Stimulated activated CD4-positive, alpha-beta T cell treated with anti-CD3 and anti-CD28 coated beads, TNF-alpha, amount 100 ng/mL, for 4 hours (primary cell): ENCODE measurements around the gene THUMPD2.
"Not testable (repeated sequence)": the region's sequence is repeated elsewhere in the genome, so short reads cannot be mapped to it uniquely, and the experiment has no call there.

Experiments
- DNase-seq, 3 experiments: peaks; one replicate each; pipeline ENCODE4 v3.0.0-alpha.2; 2020; ENCODE audit warnings: low read depth in 3 of 3

Gene THUMPD2

GRCh38 chr2:39757156-39757555, 21.9 kb downstream of the THUMPD2 start:
- no peak for DNase-seq

- no peak for DNase-seq
These were observed 23.6 kb downstream of the THUMPD2 start for GRCh38 chr2:39755466-39755865.

DNA sequence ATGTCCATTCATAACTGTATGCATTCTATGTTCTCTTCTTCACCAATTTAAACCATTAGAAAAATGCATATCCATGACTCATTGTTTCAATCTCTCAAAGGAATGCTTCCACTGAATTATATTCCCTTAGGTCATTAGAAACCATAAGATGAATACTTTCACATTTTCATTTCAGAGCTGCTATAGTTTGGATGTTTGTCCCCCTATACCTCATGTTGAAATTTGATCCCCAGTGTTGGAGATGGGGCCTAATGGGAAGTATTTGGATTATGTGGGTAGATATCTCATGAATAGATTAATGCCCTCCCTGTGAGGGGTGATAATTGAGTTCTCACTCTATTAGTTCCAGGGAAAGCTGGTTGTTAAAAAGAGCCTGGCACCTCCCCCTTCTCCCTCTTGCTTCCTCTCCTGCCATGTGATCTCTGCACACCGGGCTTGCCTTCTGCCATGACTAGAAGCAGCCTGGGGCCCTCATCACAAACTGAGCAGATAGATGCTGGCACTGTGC, 35.7 kb downstream of the THUMPD2 start:
- DNase-seq: no peak

GRCh38 chr2:39741871-39742270, 37.2 kb downstream of the THUMPD2 start:
- no peak for DNase-seq

- no peak for DNase-seq
These were observed 39.7 kb downstream of the THUMPD2 start for GRCh38 chr2:39739386-39739785.

GRCh38 chr2:39738936-39739335, 40.1 kb downstream of the THUMPD2 start:
- DNase-seq: no peak

DNA sequence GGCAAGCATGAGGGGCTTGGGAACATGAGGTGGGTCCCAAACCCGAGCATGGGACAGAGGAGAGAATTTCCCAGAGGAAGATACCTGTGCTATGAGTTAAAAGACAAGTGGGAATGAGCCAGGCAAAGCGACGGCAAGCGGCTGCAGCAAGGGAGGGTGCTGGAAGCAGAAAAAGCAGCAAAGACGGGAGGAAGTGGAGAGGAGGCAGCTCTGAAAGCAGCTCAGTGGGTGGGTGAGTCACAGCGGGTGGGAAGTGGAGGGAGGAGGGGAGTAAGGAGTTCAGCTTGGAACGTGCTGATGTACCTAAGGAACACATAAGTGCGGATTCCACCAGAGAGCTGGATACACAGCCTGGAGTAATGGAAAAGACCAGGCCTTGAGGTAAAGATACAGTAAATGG, 41.4 kb downstream of the THUMPD2 start:
- DNase-seq: no peak

- no peak for DNase-seq
These were observed 42.4 kb downstream of the THUMPD2 start for GRCh38 chr2:39736640-39737039.

DNA sequence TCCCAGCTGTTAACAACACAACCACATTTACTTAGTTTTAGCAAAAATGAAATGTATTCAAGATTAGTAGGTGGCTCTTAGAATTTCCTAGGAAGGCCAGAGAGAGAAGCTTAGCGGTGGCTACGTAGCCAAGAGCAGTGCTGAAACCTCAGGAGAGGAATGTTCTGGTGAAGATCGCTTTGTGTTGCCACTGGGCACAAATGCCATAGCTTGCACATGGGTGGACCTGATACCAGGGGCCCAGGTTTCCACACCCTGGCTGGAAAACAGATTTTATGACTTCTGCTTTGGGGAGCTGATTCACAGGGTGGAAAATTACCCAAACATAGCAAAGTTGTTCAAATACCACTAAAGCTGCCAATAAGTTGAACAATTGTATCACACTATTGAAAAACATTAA, 43.4 kb downstream of the THUMPD2 start:
- no peak for DNase-seq

DNA sequence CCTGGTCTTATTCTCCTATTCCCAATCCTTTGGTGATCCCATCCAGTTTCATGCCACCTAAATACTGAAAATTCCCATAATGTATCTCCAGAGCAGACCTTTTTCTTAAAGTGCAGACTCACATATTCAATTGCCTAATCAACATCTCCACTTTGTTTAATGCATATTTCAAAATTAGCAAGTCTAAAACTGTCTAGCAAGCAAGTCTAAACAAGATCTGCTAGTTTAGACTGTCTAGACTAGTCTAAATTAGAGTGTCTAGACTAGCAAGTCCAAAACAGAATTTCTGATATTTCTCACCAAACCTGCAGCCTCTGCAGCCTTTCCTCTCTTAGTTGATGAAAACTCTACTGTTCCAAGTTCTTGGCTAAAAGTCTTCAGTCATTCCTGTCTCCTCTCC, 44.6 kb downstream of the THUMPD2 start:
- DNase-seq: no peak

- no peak for DNase-seq
These were observed 45.9 kb downstream of the THUMPD2 start for GRCh38 chr2:39733070-39733674.

DNA sequence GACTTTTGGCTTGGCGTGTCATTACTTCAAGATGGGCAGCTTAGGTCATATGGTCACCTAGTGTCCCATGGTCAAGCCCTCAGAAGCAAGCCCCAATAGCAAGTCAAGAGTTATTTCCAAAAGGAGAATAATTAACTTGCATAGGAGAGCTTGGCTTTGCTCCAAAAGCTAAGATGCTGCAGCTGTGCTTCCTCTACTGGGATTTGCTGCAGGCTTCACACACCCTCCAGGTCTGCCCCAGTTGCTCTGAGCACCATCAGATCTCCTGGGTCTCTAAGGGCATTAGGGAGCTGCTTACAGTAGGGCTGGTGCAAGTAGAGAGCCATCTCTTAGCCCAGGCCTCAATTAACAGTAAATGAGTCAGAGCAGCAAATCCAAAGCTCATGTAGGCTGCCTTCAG, 46.6 kb downstream of the THUMPD2 start:
- DNase-seq: no peak

DNA sequence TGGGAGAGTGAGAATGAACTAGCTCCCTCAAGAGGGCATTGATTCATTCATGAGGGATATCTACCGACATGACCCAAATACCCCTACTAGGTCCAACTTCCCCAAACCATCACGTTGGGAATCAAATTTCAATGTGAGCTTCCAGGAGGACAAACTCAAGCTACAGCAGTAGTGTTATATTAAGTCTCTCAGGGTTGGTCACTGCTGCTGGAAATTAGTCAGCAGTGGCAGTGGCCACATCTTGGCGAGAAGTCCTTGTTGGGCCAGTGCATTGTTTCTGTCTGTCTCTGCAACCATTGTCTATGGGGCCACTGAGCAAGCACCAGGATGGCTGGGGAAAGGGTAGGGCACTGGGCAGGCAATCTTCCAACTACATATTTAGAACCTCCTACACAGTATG, 47.5 kb downstream of the THUMPD2 start:
- no peak for DNase-seq

GRCh38 chr2:39730685-39731302, 48.3 kb downstream of the THUMPD2 start:
- DNase-seq: no peak

DNA sequence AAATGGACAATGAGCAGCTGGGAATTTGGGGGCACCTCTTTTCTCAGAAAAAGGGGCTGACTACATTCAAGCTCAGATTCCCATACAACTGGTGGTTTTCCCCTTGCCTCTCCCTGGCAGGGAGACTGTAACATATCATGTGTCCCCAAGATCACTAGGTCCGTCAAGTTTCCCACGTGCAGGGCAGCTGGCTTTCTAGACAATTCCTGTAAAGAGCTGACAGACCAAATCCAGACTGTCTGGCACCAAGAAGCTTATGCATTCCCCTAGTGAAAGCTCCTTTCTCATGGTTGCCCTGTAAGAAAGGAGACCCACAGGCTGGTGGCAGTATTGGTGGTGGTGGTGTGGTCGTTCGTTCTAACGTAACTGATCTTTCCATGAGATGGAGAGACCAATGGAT, 48.8 kb downstream of the THUMPD2 start:
- no peak for DNase-seq

DNA sequence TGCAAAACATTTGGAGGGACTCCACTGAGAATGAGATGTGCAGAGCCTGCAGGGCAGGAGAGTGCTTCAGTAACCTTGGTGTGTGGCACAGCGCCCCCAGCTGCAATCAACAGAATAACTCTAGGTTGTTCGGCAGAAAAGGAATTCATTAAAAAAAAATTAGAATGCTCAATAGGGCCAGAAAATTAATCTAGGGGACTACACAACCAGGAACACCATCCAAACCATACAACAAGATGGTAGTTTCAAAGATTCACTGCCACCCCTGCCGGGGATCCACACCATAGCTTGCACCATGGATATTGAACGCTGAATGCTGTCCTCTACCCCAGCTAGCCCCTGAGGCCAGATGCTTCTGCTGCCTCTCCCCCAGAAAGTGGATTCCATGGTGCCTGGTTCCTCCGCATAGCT, 50.1 kb downstream of the THUMPD2 start:
- DNase-seq: no peak

- not testable (repeated sequence) for DNase-seq
These were observed 51.0 kb downstream of the THUMPD2 start for GRCh38 chr2:39728085-39728484.

GRCh38 chr2:39725401-39725800, 53.7 kb downstream of the THUMPD2 start:
- no peak for DNase-seq

- no peak for DNase-seq
These were observed 54.3 kb downstream of the THUMPD2 start for GRCh38 chr2:39724828-39725144.

DNA sequence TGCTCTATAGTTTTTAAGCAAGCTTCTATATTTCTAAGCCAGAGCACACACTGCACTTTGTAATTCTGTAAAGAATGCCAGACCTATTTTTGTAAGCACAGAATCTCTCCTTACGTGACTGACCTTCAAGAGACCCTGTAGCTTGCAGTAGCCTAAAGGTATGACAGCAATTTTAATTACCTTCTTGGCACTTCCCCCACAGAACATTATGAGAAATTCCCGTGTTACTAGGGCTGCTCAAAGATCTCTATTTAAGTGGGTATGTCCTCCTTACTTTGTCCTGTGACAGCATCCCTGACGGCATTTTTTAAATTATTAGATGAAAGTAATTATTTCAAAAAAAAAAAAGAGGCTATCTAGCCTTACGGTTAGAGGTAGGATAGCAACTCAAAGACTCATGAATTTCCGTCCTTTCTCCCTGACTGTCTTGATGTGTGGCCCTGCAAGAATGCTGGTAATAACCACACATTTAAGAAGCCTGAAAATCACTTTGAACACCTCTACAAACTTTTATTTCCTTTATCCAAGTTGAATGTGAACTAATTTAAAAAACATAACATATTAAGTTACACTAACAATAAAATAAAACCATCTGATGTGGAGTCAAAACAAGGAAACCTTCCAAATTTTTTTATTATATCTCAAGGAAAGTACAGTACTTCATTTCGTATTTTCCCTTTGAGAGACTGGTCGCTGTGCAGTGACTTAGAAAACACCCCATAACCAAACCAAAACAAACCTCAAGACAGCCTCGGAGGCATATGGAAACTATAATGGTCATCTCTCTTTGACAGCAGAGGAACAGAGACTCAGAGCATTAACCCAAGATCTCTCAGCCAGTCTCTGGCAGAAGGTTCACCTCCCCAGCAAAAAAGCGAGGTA, 54.9 kb downstream of the THUMPD2 start:
- no peak for DNase-seq

GRCh38 chr2:39723497-39723896, 55.6 kb downstream of the THUMPD2 start:
- no peak for DNase-seq

GRCh38 chr2:39720970-39721369, 58.1 kb downstream of the THUMPD2 start:
- no peak for DNase-seq

GRCh38 chr2:39719317-39719716, 59.7 kb downstream of the THUMPD2 start:
- no peak for DNase-seq
